ENCODE results near the gene ZNF718. TPM values are rescaled to one million over a fixed set of nuclear protein-coding genes. Genes with fewer than 3 reads are reported as not detected.

The ZNF718 gene
- total and polyA plus RNA-seq, 2 of the 8 experiments (the other 6 are each of a cell fraction or from before 2014, with no cell fraction given), result 3.3 to 19.5 TPM

- H3K36me3 ChIP-seq (ENCODE audit: control insufficient read depth in 2 of 4, insufficient read depth in 4 of 4, low read length in 3 of 4), result peaks cover 0 to 4% (median under 1%) of the 10 kb centered on the region in 4 experiments; a peak in 2 of 8 replicates
- FAIRE-seq, result no peak
- ChIA-PET POLR2A (ENCODE audit: partially characterized antibody) (interaction anchor here (0.8 to 2.1 kb wide), 4 partner anchors 9 to 53 kb away, joined by 3 to 6 read pairs (median 4); partner anchors contain the start of gene ZNF718), CTCF (ENCODE audit: partially characterized antibody) (no interaction called here)
- no peak overlapping the region for H3K9ac ChIP-seq (replicated peaks in 1 of 4; ENCODE audit: extremely low read depth in 1 of 4, low read depth in 3 of 4, low read length in 3 of 4)
- no peak for DNase-seq (ENCODE audit: low read depth in 1 of 2, low spot score in 2 of 2)
- no peaks in the 10 kb centered on the region; a peak in 1 of 7 replicates for H3K27me3 ChIP-seq (replicated peaks in 1 of 4; ENCODE audit: control insufficient read depth in 3 of 4, extremely low read depth in 1 of 4, insufficient read depth in 3 of 4, low read length in 3 of 4)
- no peak overlapping the region for H3K27ac ChIP-seq (ENCODE audit: low read depth, low read length)
- no peak overlapping the region for H2BK15ac ChIP-seq (ENCODE audit: low read length)
- no peak overlapping the region for H3K4me2 ChIP-seq (ENCODE audit: insufficient read depth in 1 of 2, low read depth in 2 of 2, low read length in 2 of 2)
- no peak overlapping the region for H3K56ac ChIP-seq (replicated peaks; ENCODE audit: insufficient read length, low read depth, low read length)
- no peak overlapping the region for H4K5ac ChIP-seq (ENCODE audit: insufficient read length, low read depth, low read length)
- no peak overlapping the region for H3K4me3 ChIP-seq (ENCODE audit: extremely low read depth in 1 of 4, insufficient read depth in 2 of 4, low read depth in 3 of 4, low read length in 4 of 4)
- H2BK12ac ChIP-seq (ENCODE audit: low read depth, low read length), result no peak overlapping the region
- no peaks in the 10 kb centered on the region; the same call in 1 of the 2 replicates for H3K79me1 ChIP-seq (ENCODE audit: low read depth, low read length)
- no peak overlapping the region for H2AK5ac ChIP-seq (ENCODE audit: low read depth, low read length)
- H3K18ac ChIP-seq (ENCODE audit: extremely low read depth, low read length), result no peak overlapping the region
- H3K9me3 ChIP-seq (ENCODE audit: insufficient read depth in 2 of 2, low read depth in 1 of 2, low read length in 1 of 2), result peaks cover 13 to 15% of the 10 kb centered on the region in 2 experiments
- H2BK5ac ChIP-seq (ENCODE audit: low read depth, low read length), result no peak overlapping the region
- H3K79me2 ChIP-seq (ENCODE audit: control insufficient read depth in 1 of 2, insufficient read depth in 2 of 2, low read length in 2 of 2), result no peaks in the 10 kb centered on the region
- H3K4me1 ChIP-seq (replicated peaks in 1 of 4; ENCODE audit: control insufficient read depth in 3 of 4, insufficient read depth in 4 of 4, low read length in 3 of 4), result 0 out of 7 replicates have a peak, but pooled peaks cover 0 to 3% (median 0%) of the 10 kb centered on the region in 4 experiments
- no peak overlapping the region for H2BK120ac ChIP-seq (replicated peaks; ENCODE audit: low read depth, low read length)
- H3K14ac ChIP-seq (ENCODE audit: insufficient read length), result no peak overlapping the region
- H2AFZ ChIP-seq (ENCODE audit: low read length), result no peak overlapping the region
- no peak overlapping the region for H4K8ac ChIP-seq (ENCODE audit: extremely low read depth, insufficient read depth, low read length)
- WGBS, 2 experiments (ENCODE audit: extremely low coverage in 1 of 2, insufficient coverage in 1 of 2, insufficient read length in 1 of 2, insufficient replicate concordance in 2 of 2, low coverage in 1 of 2, low lambda C conversion rate in 2 of 2, missing lambda C conversion rate in 1 of 2), result 82% methylated on average over 1 of the region's 1 CpG; no CpG with 5 or more reads in 1 of the 2 experiments
- H4K91ac ChIP-seq (replicated peaks; ENCODE audit: insufficient read length, low read length), result no peak overlapping the region
- no peaks in the 10 kb centered on the region for H3K23me2 ChIP-seq (ENCODE audit: low read depth, low read length)
- TF ChIP-seq SIRT6 (IDR thresholded peaks at IDR 0.05; ENCODE audit: low read length) (no peak), JUN (IDR thresholded peaks at IDR 0.05; ENCODE audit: low read depth, low read length) (no peak), CREB1 (IDR thresholded peaks at IDR 0.05) (no peak), EP300 (IDR thresholded peaks at IDR 0.05; ENCODE audit: borderline replicate concordance in 1 of 2, low read depth in 2 of 2, low read length in 2 of 2) (no peak), KDM4A (IDR thresholded peaks at IDR 0.05; ENCODE audit: low read depth, low read length, severe bottlenecking) (no peak), BRCA1 (IDR thresholded peaks at IDR 0.05; ENCODE audit: low read depth, low read length) (no peak), CBX5 (IDR thresholded peaks at IDR 0.05; ENCODE audit: low read depth, low read length) (no peak), POLR2AphosphoS5 (IDR thresholded peaks at IDR 0.05; ENCODE audit: low read depth, low read length) (no peak), PHF8 (conservative IDR thresholded peaks at IDR 0.05; ENCODE audit: low read depth, low read length) (no peak), SRF (IDR thresholded peaks at IDR 0.05; ENCODE audit: low read depth, low read length) (no peak), SAP30 (IDR thresholded peaks at IDR 0.05; ENCODE audit: insufficient read depth, insufficient replicate concordance, low read length) (no peak)
- TF ChIP-seq, protein P1, sequence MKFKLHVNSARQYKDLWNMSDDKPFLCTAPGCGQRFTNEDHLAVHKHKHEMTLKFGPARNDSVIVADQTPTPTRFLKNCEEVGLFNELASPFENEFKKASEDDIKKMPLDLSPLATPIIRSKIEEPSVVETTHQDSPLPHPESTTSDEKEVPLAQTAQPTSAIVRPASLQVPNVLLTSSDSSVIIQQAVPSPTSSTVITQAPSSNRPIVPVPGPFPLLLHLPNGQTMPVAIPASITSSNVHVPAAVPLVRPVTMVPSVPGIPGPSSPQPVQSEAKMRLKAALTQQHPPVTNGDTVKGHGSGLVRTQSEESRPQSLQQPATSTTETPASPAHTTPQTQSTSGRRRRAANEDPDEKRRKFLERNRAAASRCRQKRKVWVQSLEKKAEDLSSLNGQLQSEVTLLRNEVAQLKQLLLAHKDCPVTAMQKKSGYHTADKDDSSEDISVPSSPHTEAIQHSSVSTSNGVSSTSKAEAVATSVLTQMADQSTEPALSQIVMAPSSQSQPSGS (IDR thresholded peaks at IDR 0.05; ENCODE audit: low read length), result no peak
- no peaks in the 10 kb centered on the region for H4K20me1 ChIP-seq (replicated peaks in 1 of 2; ENCODE audit: control insufficient read depth in 1 of 2, insufficient read depth in 2 of 2, low read length in 2 of 2)
- H3K23ac ChIP-seq (ENCODE audit: insufficient read length), result no peak overlapping the region
- no peak overlapping the region for H3K4ac ChIP-seq (replicated peaks; ENCODE audit: insufficient read length, low read depth, low read length)
- no peak overlapping the region for H2BK20ac ChIP-seq (ENCODE audit: low read length)
Measured at GRCh38 chr4:176995-177394, 52.7 kb downstream of the ZNF718 start.
